Neural cell (in vitro differentiated cells): ENCODE data around the gene PCNX1. TPM values are rescaled to one million over a fixed set of nuclear protein-coding genes. Genes with fewer than 3 reads are reported as not detected.

Source experiments
- H2AFZ ChIP-seq: fragments of 200-600, 300-800 bp; sonication (generic), shearing (Covaris generic); 2 replicates; pipeline ENCODE4 v1.6.0; 2014; ENCODE audit warnings: low read depth, mild to moderate bottlenecking, antibody characterized with exemption, low read length, moderate library complexity
- H3F3A ChIP-seq: fragments of 200-600 bp; shearing (Covaris generic); 2 replicates; pipeline ENCODE4 v1.6.1; 2016; ENCODE audit warnings: mild to moderate bottlenecking, moderate library complexity, mixed read lengths, antibody characterized with exemption, low read length; ENCODE audit not compliant: insufficient read depth, poor library complexity, severe bottlenecking
- H3K27ac ChIP-seq: fragments of 200-600, 300-800 bp; sonication (generic), shearing (Covaris generic); 2 replicates; pipeline ENCODE4 v1.5.1; 2014; ENCODE audit warnings: mild to moderate bottlenecking, low read length, moderate library complexity
- H3K27me3 ChIP-seq: fragments of 300-800, 200-600 bp; sonication (generic), shearing (Covaris generic); 2 replicates; pipeline ENCODE4 v1.6.0; 2014; ENCODE audit warnings: mild to moderate bottlenecking, low read depth, low read length, moderate library complexity; ENCODE audit not compliant: insufficient read depth
- H3K36me3 ChIP-seq: fragments of 300-800, 200-600 bp; sonication (generic), shearing (Covaris generic); 2 replicates; pipeline ENCODE4 v1.5.1; 2014; ENCODE audit warnings: mild to moderate bottlenecking, antibody characterized with exemption, low read length, moderate library complexity; ENCODE audit not compliant: insufficient read depth
- H3K4me2 ChIP-seq: fragments of 300-800, 200-600 bp; sonication (generic), shearing (Covaris generic); 2 replicates; pipeline ENCODE4 v1.6.0; 2014; ENCODE audit warnings: mild to moderate bottlenecking, low read length
- H3K4me3 ChIP-seq: fragments of 300-800, 200-600 bp; sonication (generic), shearing (Covaris generic); 2 replicates; pipeline ENCODE4 v1.5.1; 2014; ENCODE audit warnings: mild to moderate bottlenecking, low read length, moderate library complexity
- H3K79me2 ChIP-seq: fragments of 200-600 bp; shearing (Covaris generic); replicated peaks from 2 replicates; pipeline ENCODE4 v1.6.0; 2014; ENCODE audit warnings: mild to moderate bottlenecking, low read length, moderate library complexity; ENCODE audit not compliant: insufficient read depth
- H3K9ac ChIP-seq: fragments of 300-800, 200-600 bp; sonication (generic), shearing (Covaris generic); 2 replicates; pipeline ENCODE4 v1.6.1; 2016; ENCODE audit warnings: mild to moderate bottlenecking, low read length, mixed read lengths
- H3K9me2 ChIP-seq: fragments of 200-600 bp; shearing (Covaris generic); 2 replicates; pipeline ENCODE4 v1.6.1; 2016; ENCODE audit warnings: mild to moderate bottlenecking, low read length, mixed read lengths; ENCODE audit not compliant: insufficient read depth
- H3K9me3 ChIP-seq: fragments of 200-600, 300-800 bp; sonication (generic), shearing (Covaris generic); 2 replicates; pipeline ENCODE4 v1.6.1; 2016; ENCODE audit warnings: mild to moderate bottlenecking, mixed run types, low read length, moderate library complexity, mixed read lengths
- H4K20me1 ChIP-seq: fragments of 200-600 bp; shearing (Covaris generic); 2 replicates; pipeline ENCODE4 v1.6.1; 2016; ENCODE audit warnings: mild to moderate bottlenecking, mixed run types; ENCODE audit not compliant: insufficient read depth
- CTCF ChIP-seq: fragments of 450-650 bp; IDR thresholded peaks from 2 replicates; pipeline ENCODE4 v1.5.1; 2014; ENCODE audit warnings: antibody characterized with exemption, mild to moderate bottlenecking, moderate library complexity; ENCODE audit not compliant: poor library complexity, severe bottlenecking
- EP300 ChIP-seq: fragments of 450-650 bp; conservative IDR thresholded peaks from 2 replicates; pipeline ENCODE4 v1.6.1; 2014; ENCODE audit warnings: antibody characterized with exemption, mild to moderate bottlenecking, moderate library complexity; ENCODE audit not compliant: poor library complexity, severe bottlenecking
- EZH2 ChIP-seq: fragments of 200-600, 300-800 bp; shearing (Covaris generic), sonication (generic); IDR thresholded peaks from 2 replicates; pipeline ENCODE4 v1.6.1; 2014; ENCODE audit warnings: antibody characterized with exemption, low read length, borderline replicate concordance, mild to moderate bottlenecking; ENCODE audit not compliant: insufficient read depth, poor library complexity, severe bottlenecking
- MXI1 ChIP-seq: fragments of 450-650 bp; conservative IDR thresholded peaks from 2 replicates; pipeline ENCODE4 v1.6.1; 2014; ENCODE audit warnings: antibody characterized with exemption, mild to moderate bottlenecking; ENCODE audit not compliant: poor library complexity, severe bottlenecking
- POLR2AphosphoS5 ChIP-seq: IDR thresholded peaks from 2 replicates; pipeline ENCODE4 v1.6.1; 2012
- RAD21 ChIP-seq: fragments of 450-650 bp; conservative IDR thresholded peaks from 2 replicates; pipeline ENCODE4 v1.6.1; 2014; ENCODE audit warnings: antibody characterized with exemption, mild to moderate bottlenecking, moderate library complexity
- REST ChIP-seq: IDR thresholded peaks from 2 replicates; pipeline ENCODE4 v1.6.1; 2012; ENCODE audit warnings: borderline replicate concordance
- SMC3 ChIP-seq: fragments of 450-650 bp; conservative IDR thresholded peaks from 2 replicates; pipeline ENCODE4 v1.6.1; 2014; ENCODE audit warnings: antibody characterized with exemption, mild to moderate bottlenecking, moderate library complexity; ENCODE audit not compliant: poor library complexity
- TAF1 ChIP-seq: IDR thresholded peaks from 2 replicates; pipeline ENCODE4 v1.6.1; 2012; ENCODE audit warnings: low read depth
- polyA plus RNA-seq: library from polyadenylated mRNA; depleted of rRNA; stranded (reverse); fragments of >200 nt; gene quantifications from 2 replicates; pipeline ENCODE4 v1.2.3, GENCODE V29; 2014

Gene PCNX1
- polyA plus RNA-seq, 1 donor from 2014 or later: 23.7 TPM

- H4K20me1 ChIP-seq: no peaks in the 10 kb centered on the region
- no peaks in the 10 kb centered on the region for H3K9me2 ChIP-seq
- H3K79me2 ChIP-seq: no peaks in the 10 kb centered on the region
- no peaks in the 10 kb centered on the region for H3K9me3 ChIP-seq
- H3K27me3 ChIP-seq: no peaks in the 10 kb centered on the region
- no peak overlapping the region for H3K4me2 ChIP-seq
- no peaks in the 10 kb centered on the region for H3F3A ChIP-seq
- peaks cover 3% of the 10 kb centered on the region for H3K36me3 ChIP-seq
- H2AFZ ChIP-seq: no peak overlapping the region
- H3K4me3 ChIP-seq: no peak overlapping the region
- H3K9ac ChIP-seq: no peak overlapping the region
- no peak for TF ChIP-seq POLR2AphosphoS5
- TF ChIP-seq TAF1: no peak
- no peak for TF ChIP-seq EP300
- no peak overlapping the region for H3K27ac ChIP-seq
Observed at GRCh38 chr14:71000091-71000490, 92.8 kb downstream of the PCNX1 start.

- no peaks in the 10 kb centered on the region for H3K9me3 ChIP-seq
- TF ChIP-seq MXI1: no peak
- no peak for TF ChIP-seq REST
- TF ChIP-seq RAD21: no peak
- TF ChIP-seq EZH2: no peak
- TF ChIP-seq CTCF: no peak
- no peak for TF ChIP-seq TAF1
- TF ChIP-seq EP300: no peak
- no peak for TF ChIP-seq SMC3
- no peaks in the 10 kb centered on the region for H3F3A ChIP-seq
- H3K27me3 ChIP-seq: no peaks in the 10 kb centered on the region
- H3K4me2 ChIP-seq: no peak overlapping the region
- no peak overlapping the region for H3K4me3 ChIP-seq
- H2AFZ ChIP-seq: no peak overlapping the region
- no peaks in the 10 kb centered on the region for H3K9me2 ChIP-seq
- H3K9ac ChIP-seq: no peak overlapping the region
- H3K36me3 ChIP-seq: peaks cover 3% of the 10 kb centered on the region
- no peak overlapping the region for H3K27ac ChIP-seq
- no peaks in the 10 kb centered on the region for H4K20me1 ChIP-seq
- no peaks in the 10 kb centered on the region for H3K79me2 ChIP-seq
Observed at GRCh38 chr14:71001742-71002141, 94.5 kb downstream of the PCNX1 start.

- H3F3A ChIP-seq: no peaks in the 10 kb centered on the region
- no peak overlapping the region for H3K4me3 ChIP-seq
- H3K9ac ChIP-seq: no peak overlapping the region
- TF ChIP-seq RAD21 (no peak), EZH2 (no peak), SMC3 (no peak), POLR2AphosphoS5 (no peak), MXI1 (no peak), EP300 (no peak), TAF1 (no peak)
- H4K20me1 ChIP-seq: no peaks in the 10 kb centered on the region
- no peak overlapping the region for H2AFZ ChIP-seq
- H3K36me3 ChIP-seq: peaks cover 3% of the 10 kb centered on the region
- no peaks in the 10 kb centered on the region for H3K27me3 ChIP-seq
- H3K4me2 ChIP-seq: no peak overlapping the region
- no peak overlapping the region for H3K27ac ChIP-seq
- no peaks in the 10 kb centered on the region for H3K9me2 ChIP-seq
- no peaks in the 10 kb centered on the region for H3K9me3 ChIP-seq
- H3K79me2 ChIP-seq: no peaks in the 10 kb centered on the region
Observed at GRCh38 chr14:71003156-71003555, 95.9 kb downstream of the PCNX1 start.
